Breast epithelium (tissue), 3 donors: ENCODE results near the gene REEP1.

Experiments used
- CTCF ChIP-seq, 3 donors: fragments of 450-650 bp; IDR thresholded peaks; one replicate each; pipeline ENCODE4 v1.5.1; 2016 to 2017; ENCODE audit warnings: antibody characterized with exemption in 3 of 3, mild to moderate bottlenecking in 3 of 3, moderate library complexity in 3 of 3
- POLR2A ChIP-seq: fragments of 450-650 bp; IDR thresholded peaks from one replicate; pipeline ENCODE4 v1.6.1; 2016; ENCODE audit warnings: antibody characterized with exemption, mild to moderate bottlenecking, moderate library complexity

GRCh38 chr2:86272111-86272510 is 65.3 kb downstream of the REEP1 start:
- TF ChIP-seq CTCF (IDR thresholded peaks at IDR 0.05) (no peak), POLR2A (no peak)
